CD4-positive, CD25-positive, alpha-beta regulatory T cell (primary cell): ENCODE results near the gene COX7A2L. TPM values are rescaled to one million over a fixed set of nuclear protein-coding genes. Genes with fewer than 3 reads are reported as not detected.

Experiments used
- polyA plus RNA-seq, 4 donors: library from polyadenylated mRNA; unstranded; fragments of 300-500 nt; fragmentation: Illumina TruSeq; gene quantifications; one replicate each; pipeline ENCODE4 v1.2.3, GENCODE V29; 2021
- total RNA-seq: library from RNA; stranded (reverse); gene quantifications from one replicate; pipeline ENCODE4 v1.2.3, GENCODE V29; 2022

The COX7A2L gene
- total and polyA plus RNA-seq, 5 donors from 2014 or later: 57.2 to 214 (median 191) TPM

Other genes with a start within 250 kb of the COX7A2L start
- gene EML4, start 191.9 kb downstream of the COX7A2L start, total RNA-seq: 293 TPM
- 10 to 100 TPM; 83.7 to 92.7 (median 89.7) TPM for gene EML4, start 191.9 kb downstream of the COX7A2L start, polyA plus RNA-seq
- gene KCNG3, start 132.8 kb upstream of the COX7A2L start, total RNA-seq: not detected
- not detected for gene KCNG3, start 132.8 kb upstream of the COX7A2L start, polyA plus RNA-seq
- gene MTA3, start 207.4 kb upstream of the COX7A2L start, total RNA-seq: 20.4 TPM
- gene MTA3, start 207.4 kb upstream of the COX7A2L start, polyA plus RNA-seq: 10 to 100 TPM in 1 of 4 donors, 1 to 10 TPM in 3; 7.7 to 10.8 (median 8.7) TPM